HCT116 (cell line): ENCODE data around the gene ZNF747. TPM values are rescaled to one million over a fixed set of nuclear protein-coding genes. Genes with fewer than 3 reads are reported as not detected.

ENCODE experiments used
- ATAC-seq: fragments of 200-7000 bp; cut with Tn5 transposase; 2 replicates; pipeline ENCODE4 v1.9.1; 2020; ENCODE audit warnings: mild to moderate bottlenecking, moderate library complexity
- BruUV-seq: library from RNA; stranded (reverse); fragments of 400-500 nt; replicated peaks from 2 replicates; lab custom pipeline; 2021; lab: Mats Ljungman, UMichigan
- CTCF ChIA-PET: fragments of 300-600 bp; sonication (Branson Sonifier 250); formaldehyde crosslinking; loops from one replicate; lab custom pipeline; 2021; ENCODE audit warnings: antibody characterized with exemption; lab: Charles Lee
- POLR2A ChIA-PET: fragments of 300-600, 350-600 bp; sonication (Branson Sonifier 250); formaldehyde crosslinking; loops from one replicate; lab custom pipeline; 2021; ENCODE audit warnings: antibody characterized with exemption; lab: Charles Lee
- RAD21 ChIA-PET, 2 experiments: fragments of 300-600 bp; sonication (Branson Sonifier 250); formaldehyde crosslinking; loops; one replicate each; lab custom pipeline; 2023; ENCODE audit warnings: low total read pairs in 2 of 2; ENCODE audit not compliant: uncharacterized antibody in 2 of 2, unreplicated experiment in 2 of 2, low non-redundant PET in 1 of 2; lab: Charles Lee
- DNase-seq: peaks from one replicate; pipeline ENCODE4 v3.0.0-alpha.2; 2010; ENCODE audit warnings: low read depth, low spot score
- H2AFZ ChIP-seq: fragments of 200-600 bp; shearing (Covaris generic), sonication (generic); 2 replicates; pipeline ENCODE4 v1.6.1; 2017; ENCODE audit warnings: low read depth, mixed run types, mixed read lengths, antibody characterized with exemption, low read length; ENCODE audit not compliant: poor library complexity, severe bottlenecking
- H3K27ac ChIP-seq: 2 replicates; pipeline ENCODE4 v1.5.1; 2012; ENCODE audit warnings: low read depth, low read length
- H3K27me3 ChIP-seq: fragments of 200-600 bp; sonication (generic); 2 replicates; pipeline ENCODE4 v1.6.1; 2016; ENCODE audit warnings: mixed run types, low read length, mixed read lengths; ENCODE audit not compliant: insufficient read depth
- H3K36me3 ChIP-seq, 2 experiments: fragments of 200-500 bp in 1 of 2; fragments of 200-600 bp in 1 of 2; sonication (Bioruptor generic) in 1 of 2; sonication (generic) in 1 of 2; 2 replicates each; pipeline versions ENCODE4 v1.5.1 to v1.6.1; 2014 to 2016; ENCODE audit warnings: low read length in 2 of 2, inconsistent platforms in 1 of 2, mixed read lengths in 1 of 2, mixed run types in 1 of 2; ENCODE audit not compliant: insufficient read depth in 2 of 2, control insufficient read depth in 1 of 2
- H3K4me1 ChIP-seq, 2 experiments: fragments of 200-600 bp in 1 of 2; sonication (generic) in 1 of 2; 2 replicates each; pipeline versions ENCODE4 v1.5.1 to v1.6.1; 2012 to 2017; ENCODE audit warnings: low read length in 2 of 2, inconsistent platforms in 1 of 2, mild to moderate bottlenecking in 1 of 2, mixed read lengths in 1 of 2, mixed run types in 1 of 2, moderate library complexity in 1 of 2; ENCODE audit not compliant: insufficient read depth in 2 of 2, control insufficient read depth in 1 of 2
- H3K4me2 ChIP-seq: fragments of 200-600 bp; sonication (generic); 2 replicates; pipeline ENCODE4 v1.6.1; 2017; ENCODE audit warnings: mixed run types, low read length, mixed read lengths
- H3K4me3 ChIP-seq, 2 experiments: fragments of 200-600 bp in 1 of 2; sonication (generic) in 1 of 2; replicated peaks in 1 of 2; 2 replicates each; pipeline ENCODE4 v1.5.1; 2011 to 2016; ENCODE audit warnings: low read length in 2 of 2, control low read depth in 1 of 2, low read depth in 1 of 2, mild to moderate bottlenecking in 1 of 2, mixed read lengths in 1 of 2, mixed run types in 1 of 2
- H3K79me2 ChIP-seq: fragments of 200-600 bp; sonication (generic); 2 replicates; pipeline ENCODE4 v1.6.1; 2017; ENCODE audit warnings: mild to moderate bottlenecking, mixed run types, low read length, moderate library complexity, mixed read lengths; ENCODE audit not compliant: insufficient read depth
- H3K9ac ChIP-seq: fragments of 200-600 bp; sonication (generic); 2 replicates; pipeline ENCODE4 v1.6.1; 2016; ENCODE audit warnings: low read length, mixed read lengths
- H3K9me2 ChIP-seq: fragments of 200-600 bp; sonication (generic), shearing (Covaris generic); 2 replicates; pipeline ENCODE4 v1.6.1; 2017; ENCODE audit warnings: mixed run types, mild to moderate bottlenecking, moderate library complexity; ENCODE audit not compliant: insufficient read depth
- H3K9me3 ChIP-seq, 2 experiments: fragments of 200-500 bp in 1 of 2; fragments of 200-600 bp in 1 of 2; sonication (Bioruptor generic) in 1 of 2; sonication (generic) in 1 of 2; 2 replicates each; pipeline ENCODE4 v1.6.1; 2014 to 2017; ENCODE audit warnings: low read length in 2 of 2, mixed read lengths in 2 of 2, inconsistent platforms in 1 of 2, low read depth in 1 of 2, mild to moderate bottlenecking in 1 of 2, mixed run types in 1 of 2, moderate library complexity in 1 of 2; ENCODE audit not compliant: control insufficient read depth in 1 of 2, insufficient read depth in 1 of 2
- H4K20me1 ChIP-seq: fragments of 200-600 bp; sonication (generic), shearing (Covaris generic); 2 replicates; pipeline ENCODE4 v1.6.1; 2017; ENCODE audit warnings: mixed run types, mild to moderate bottlenecking, moderate library complexity; ENCODE audit not compliant: insufficient read depth
- ELF1 ChIP-seq: IDR thresholded peaks from 2 replicates; pipeline ENCODE4 v1.6.1; 2012; ENCODE audit warnings: low read depth, borderline replicate concordance
- intact Hi-C: fragments of 100-400 bp; cut with micrococcal nuclease; formaldehyde crosslinking; loops from 2 replicates; pipeline ENCODE4 v1.10.0; 2022
- total RNA-seq: library from RNA; stranded (reverse); gene quantifications from one replicate; pipeline ENCODE4 v1.2.1, GENCODE V29; 2021; ENCODE audit not compliant: unreplicated experiment
- TF ChIP-seq, protein P1 (sequence below), 3 experiments: fragments of 200-600 bp in 1 of 3; sonication (generic) in 1 of 3; IDR thresholded peaks in 2 of 3; conservative IDR thresholded peaks in 1 of 3; 2 replicates each; pipeline ENCODE4 v1.5.1; 2012 to 2017; ENCODE audit warnings: low read depth in 2 of 3, low read length in 2 of 3, antibody characterized with exemption in 1 of 3, borderline replicate concordance in 1 of 3, control low read depth in 1 of 3, mild to moderate bottlenecking in 1 of 3, mixed read lengths in 1 of 3, mixed run types in 1 of 3, moderate library complexity in 1 of 3; ENCODE audit not compliant: insufficient read depth in 1 of 3

Gene ZNF747
- total RNA-seq, 1 experiment from 2014 or later = 2.1 TPM

DNA sequence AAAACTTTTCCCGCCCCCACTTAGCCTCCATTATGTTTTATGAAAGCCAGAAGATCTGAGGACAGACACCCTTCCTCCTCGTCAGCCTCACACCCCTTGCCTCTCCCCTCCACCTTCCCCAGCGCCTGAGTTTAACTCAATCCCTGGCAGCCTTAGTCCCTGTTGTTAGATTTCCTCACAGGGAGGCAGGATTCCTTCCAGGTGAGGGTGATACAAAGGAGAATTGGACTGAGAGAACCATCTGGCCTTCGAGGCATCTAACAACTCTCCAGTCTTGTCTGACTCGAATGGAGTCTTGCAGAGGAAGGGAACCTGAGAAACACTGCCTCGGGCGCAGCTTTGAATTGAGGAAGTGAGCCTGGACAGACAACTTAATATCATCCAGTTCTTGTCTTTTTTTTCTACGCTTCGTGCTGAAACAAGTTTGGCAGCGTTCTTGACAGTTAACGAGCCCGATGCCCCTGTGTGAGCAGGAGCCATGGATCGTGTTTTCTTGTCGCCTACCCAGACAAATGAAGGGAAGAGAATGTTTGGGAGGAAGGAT, 7.0 kb downstream of the ZNF747 start:
- no peaks in the 10 kb centered on the region for H3K9me2 ChIP-seq
- peak overlapping the region; percentile 91 for H3K9ac ChIP-seq
- intact Hi-C loops = loop anchor here (5.0 kb wide), 1 partner anchor 95 kb away; the partner anchor contains the start of gene DCTPP1
- ChIA-PET CTCF (interaction anchor here (0.8 to 0.9 kb wide), 2 partner anchors 8 to 31 kb away, joined by 3 to 6 read pairs; partner anchors contain the start of gene ZNF764), RAD21 (no interaction called here), POLR2A (interaction anchor here (0.6 to 1.3 kb wide), 6 partner anchors 8 to 98 kb away, joined by 3 to 6 read pairs (median 3); partner anchors contain the start of genes DCTPP1 and ZNF764)
- peaks cover 12% of the 10 kb centered on the region for H3K79me2 ChIP-seq
- H3K27ac ChIP-seq = peak overlapping the region; percentile 51
- no peak overlapping the region for H2AFZ ChIP-seq
- H3K4me3 ChIP-seq = peak overlapping the region; percentile 69 to 77
- no peaks in the 10 kb centered on the region; a peak in 1 of 4 replicates for H3K36me3 ChIP-seq
- H3K9me3 ChIP-seq = no peaks in the 10 kb centered on the region
- no peaks in the 10 kb centered on the region for H4K20me1 ChIP-seq
- H3K4me2 ChIP-seq = peak overlapping the region; percentile 84
- H3K4me1 ChIP-seq = peaks cover 7 to 23% of the 10 kb centered on the region in 2 experiments
- H3K27me3 ChIP-seq = no peaks in the 10 kb centered on the region
- ATAC-seq (no peak), DNase-seq (no peak)
- TF ChIP-seq, protein P1, sequence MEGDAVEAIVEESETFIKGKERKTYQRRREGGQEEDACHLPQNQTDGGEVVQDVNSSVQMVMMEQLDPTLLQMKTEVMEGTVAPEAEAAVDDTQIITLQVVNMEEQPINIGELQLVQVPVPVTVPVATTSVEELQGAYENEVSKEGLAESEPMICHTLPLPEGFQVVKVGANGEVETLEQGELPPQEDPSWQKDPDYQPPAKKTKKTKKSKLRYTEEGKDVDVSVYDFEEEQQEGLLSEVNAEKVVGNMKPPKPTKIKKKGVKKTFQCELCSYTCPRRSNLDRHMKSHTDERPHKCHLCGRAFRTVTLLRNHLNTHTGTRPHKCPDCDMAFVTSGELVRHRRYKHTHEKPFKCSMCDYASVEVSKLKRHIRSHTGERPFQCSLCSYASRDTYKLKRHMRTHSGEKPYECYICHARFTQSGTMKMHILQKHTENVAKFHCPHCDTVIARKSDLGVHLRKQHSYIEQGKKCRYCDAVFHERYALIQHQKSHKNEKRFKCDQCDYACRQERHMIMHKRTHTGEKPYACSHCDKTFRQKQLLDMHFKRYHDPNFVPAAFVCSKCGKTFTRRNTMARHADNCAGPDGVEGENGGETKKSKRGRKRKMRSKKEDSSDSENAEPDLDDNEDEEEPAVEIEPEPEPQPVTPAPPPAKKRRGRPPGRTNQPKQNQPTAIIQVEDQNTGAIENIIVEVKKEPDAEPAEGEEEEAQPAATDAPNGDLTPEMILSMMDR (IDR thresholded peaks at IDR 0.05 in 2 of 3, conservative IDR thresholded peaks at IDR 0.05 in 1 of 3; ENCODE audit: borderline replicate concordance in 1 of 3, insufficient read depth in 1 of 3, low read depth in 2 of 3, low read length in 2 of 3) = 0 out of 6 replicates have a peak, but pooled peaks of 1 of the 3 experiments have one; percentile 5
- no peak for TF ChIP-seq ELF1
- BruUV-seq = TSS peak; percentile 89
